Activated B cell treated with CpG ODN at 0.5 μM for 24 hours (primary cell): ENCODE results near the gene CPA2. TPM values are rescaled to one million over a fixed set of nuclear protein-coding genes. Genes with fewer than 3 reads are reported as not detected.
A peak's percentile ranks its signal among the peaks of the same experiment; 100 is the strongest.

Source experiments
- ATAC-seq: fragments of 200-7000 bp; cut with Tn5 transposase; one replicate; pipeline ENCODE4 v1.10.0; 2021; ENCODE audit warnings: low read depth, mild to moderate bottlenecking, moderate library complexity
- CTCF ChIA-PET: fragments of 350-600 bp; sonication (Branson Sonifier 250); formaldehyde crosslinking; loops from one replicate; lab custom pipeline; 2021; ENCODE audit warnings: antibody characterized with exemption; lab: Charles Lee
- POLR2A ChIA-PET: fragments of 350-600 bp; sonication (Branson Sonifier 250); formaldehyde crosslinking; loops from one replicate; lab custom pipeline; 2021; ENCODE audit warnings: antibody characterized with exemption; lab: Charles Lee
- DNase-seq: peaks from one replicate; pipeline ENCODE4 v3.0.0; 2022
- H3K27ac Mint-ChIP-seq: one replicate; pipeline ENCODE4 v1.8.0; 2020; ENCODE audit warnings: mixed read lengths
- H3K27me3 Mint-ChIP-seq: one replicate; pipeline ENCODE4 v1.8.0; 2021; ENCODE audit warnings: mixed read lengths
- H3K36me3 Mint-ChIP-seq: one replicate; pipeline ENCODE4 v1.8.0; 2021; ENCODE audit warnings: low read depth, mixed read lengths
- H3K4me1 Mint-ChIP-seq: one replicate; pipeline ENCODE4 v1.8.0; 2021; ENCODE audit warnings: mixed read lengths
- H3K4me3 Mint-ChIP-seq: one replicate; pipeline ENCODE4 v1.8.0; 2020; ENCODE audit warnings: mild to moderate bottlenecking, mixed read lengths
- H3K9me3 Mint-ChIP-seq: one replicate; pipeline ENCODE4 v1.8.0; 2020; ENCODE audit warnings: mixed read lengths
- intact Hi-C: fragments of 100-400 bp; cut with micrococcal nuclease; formaldehyde crosslinking; loops from one replicate; pipeline ENCODE4 v1.15.1; 2024
- total RNA-seq: library from RNA; stranded (reverse); gene quantifications from 2 replicates; pipeline ENCODE4 v1.2.3, GENCODE V29; 2022
- TF ChIP-seq, protein P1 (sequence below): fragments of 200-600 bp; IDR thresholded peaks from one replicate; pipeline ENCODE4 v1.8.0; 2022; ENCODE audit warnings: antibody characterized with exemption, mild to moderate bottlenecking

The CPA2 gene
- total RNA-seq, 1 donor from 2014 or later: not detected

DNA sequence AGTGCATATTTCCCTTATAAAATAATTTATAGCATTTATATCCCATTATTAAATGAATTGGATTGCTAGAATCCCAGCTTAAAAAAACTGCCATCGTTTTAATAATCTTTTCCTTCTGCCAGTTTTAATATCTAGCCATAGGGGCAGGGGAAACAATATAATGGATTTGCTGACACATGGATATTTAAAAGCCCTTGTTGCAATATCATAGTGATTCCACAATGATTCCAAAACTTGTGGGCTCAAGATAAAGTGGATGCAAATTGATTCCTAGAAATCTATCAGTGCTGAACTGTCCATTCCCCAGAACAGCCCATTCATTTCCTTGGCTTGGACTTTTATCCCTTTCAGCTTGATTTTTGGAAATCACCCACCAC, 2.6 kb downstream of the CPA2 start:
- intact Hi-C loops: no loop called here
- DNase-seq (no peak), ATAC-seq (no peak)
- TF ChIP-seq, protein P1, sequence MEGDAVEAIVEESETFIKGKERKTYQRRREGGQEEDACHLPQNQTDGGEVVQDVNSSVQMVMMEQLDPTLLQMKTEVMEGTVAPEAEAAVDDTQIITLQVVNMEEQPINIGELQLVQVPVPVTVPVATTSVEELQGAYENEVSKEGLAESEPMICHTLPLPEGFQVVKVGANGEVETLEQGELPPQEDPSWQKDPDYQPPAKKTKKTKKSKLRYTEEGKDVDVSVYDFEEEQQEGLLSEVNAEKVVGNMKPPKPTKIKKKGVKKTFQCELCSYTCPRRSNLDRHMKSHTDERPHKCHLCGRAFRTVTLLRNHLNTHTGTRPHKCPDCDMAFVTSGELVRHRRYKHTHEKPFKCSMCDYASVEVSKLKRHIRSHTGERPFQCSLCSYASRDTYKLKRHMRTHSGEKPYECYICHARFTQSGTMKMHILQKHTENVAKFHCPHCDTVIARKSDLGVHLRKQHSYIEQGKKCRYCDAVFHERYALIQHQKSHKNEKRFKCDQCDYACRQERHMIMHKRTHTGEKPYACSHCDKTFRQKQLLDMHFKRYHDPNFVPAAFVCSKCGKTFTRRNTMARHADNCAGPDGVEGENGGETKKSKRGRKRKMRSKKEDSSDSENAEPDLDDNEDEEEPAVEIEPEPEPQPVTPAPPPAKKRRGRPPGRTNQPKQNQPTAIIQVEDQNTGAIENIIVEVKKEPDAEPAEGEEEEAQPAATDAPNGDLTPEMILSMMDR: no peak
- Mint-ChIP-seq H3K36me3 (no peaks in the 10 kb centered on the region), H3K4me1 (peaks cover 2% of the 10 kb centered on the region), H3K27me3 (peaks cover 25% of the 10 kb centered on the region), H3K9me3 (no peaks in the 10 kb centered on the region), H3K27ac (no peak overlapping the region), H3K4me3 (no peak overlapping the region)
- ChIA-PET CTCF (no interaction called here), POLR2A (no interaction called here)

DNA sequence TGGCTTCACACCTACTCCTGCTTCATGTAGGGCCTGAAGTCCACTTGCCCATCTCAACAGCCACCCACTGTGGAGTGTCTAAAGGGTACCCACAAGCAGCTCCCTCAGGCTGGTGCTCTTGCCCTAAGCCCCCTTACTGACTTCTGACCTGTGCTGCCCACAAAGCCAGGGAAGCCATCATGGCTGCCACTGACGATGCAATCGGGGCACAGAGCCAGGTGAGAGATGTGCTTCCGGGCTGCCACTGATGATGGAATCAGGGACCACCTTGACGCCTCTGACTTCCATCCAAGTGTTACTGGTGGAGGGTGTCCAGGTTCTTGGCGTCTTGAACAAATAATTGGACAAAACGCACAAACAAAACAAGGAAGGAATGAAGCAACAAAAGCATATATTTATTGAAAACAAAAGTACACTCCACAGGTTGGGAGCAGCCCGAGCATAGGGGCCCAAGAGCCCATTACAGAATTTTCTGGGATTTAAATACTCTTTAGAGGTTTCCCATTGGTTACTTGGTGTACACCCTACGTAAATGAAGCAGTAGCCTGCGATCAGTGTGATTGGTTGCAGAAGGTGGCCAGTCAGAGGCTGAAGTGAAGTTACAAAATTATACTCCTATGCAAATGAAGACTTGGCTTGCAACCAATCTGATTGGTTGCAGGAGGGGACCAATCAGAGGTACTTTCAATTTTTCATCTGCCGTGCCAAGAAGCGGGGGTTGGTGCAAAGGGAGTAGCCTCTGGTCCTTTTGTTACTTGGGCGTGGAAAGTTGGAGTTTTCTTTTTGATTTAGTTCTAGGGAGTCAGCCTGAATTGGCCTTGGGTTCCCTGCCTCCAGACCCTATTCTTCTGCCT, 4.5 kb downstream of the CPA2 start:
- Mint-ChIP-seq H3K27me3 (peaks cover 32% of the 10 kb centered on the region), H3K4me1 (peaks cover 2% of the 10 kb centered on the region), H3K36me3 (no peaks in the 10 kb centered on the region), H3K27ac (no peak overlapping the region), H3K9me3 (no peaks in the 10 kb centered on the region), H3K4me3 (no peak overlapping the region)
- TF ChIP-seq, protein P1: no peak
- ATAC-seq (no peak), DNase-seq (no peak)
- CTCF ChIA-PET: no interaction called here
- POLR2A ChIA-PET: no interaction called here
- intact Hi-C loops: no loop called here

DNA sequence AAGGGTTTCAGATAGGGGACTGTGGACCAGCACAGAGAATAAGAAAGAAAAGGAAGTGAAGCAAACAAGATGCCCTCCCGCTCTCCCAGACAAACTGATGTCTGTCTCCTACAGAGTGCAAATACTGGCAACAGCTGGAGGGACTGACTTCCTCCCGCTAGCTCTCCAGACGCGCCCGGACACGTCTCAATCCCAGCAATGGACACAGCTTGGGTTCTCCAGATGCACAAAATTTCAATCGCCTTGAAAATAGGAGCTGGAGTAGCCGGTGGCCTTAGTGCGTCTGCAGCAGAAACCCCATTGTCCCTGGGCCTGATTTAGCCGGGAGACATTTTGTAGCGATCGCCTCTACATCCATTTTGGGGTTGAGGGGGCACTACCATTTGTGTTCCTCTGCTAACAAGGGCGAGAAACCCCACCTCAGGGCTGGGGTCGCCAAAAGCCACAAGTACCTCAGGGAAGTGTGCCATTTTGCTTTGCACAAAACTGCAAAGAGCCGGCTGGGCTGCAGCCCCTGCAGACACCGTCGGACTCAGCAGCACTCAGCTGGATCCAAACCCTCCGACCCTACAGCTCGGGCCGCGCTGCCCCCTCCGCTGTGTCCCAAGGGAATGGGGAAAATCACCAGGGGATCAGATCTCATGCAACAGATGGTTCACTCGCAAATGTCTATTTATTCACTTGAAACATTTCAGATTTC, 5.9 kb downstream of the CPA2 start:
- intact Hi-C loops: no loop called here
- TF ChIP-seq, protein P1: no peak
- POLR2A ChIA-PET: interaction anchor here (0.6 kb wide), 1 partner anchor 145 kb away, joined by 6 read pairs; no protein-coding TSS in a partner anchor
- H3K36me3 Mint-ChIP-seq: no peaks in the 10 kb centered on the region
- H3K4me1 Mint-ChIP-seq: peaks cover 2% of the 10 kb centered on the region
- H3K4me3 Mint-ChIP-seq: no peak overlapping the region
- ATAC-seq (no peak), DNase-seq (no peak)
- peaks cover 32% of the 10 kb centered on the region for H3K27me3 Mint-ChIP-seq
- H3K27ac Mint-ChIP-seq: no peak overlapping the region
- CTCF ChIA-PET: no interaction called here
- H3K9me3 Mint-ChIP-seq: no peaks in the 10 kb centered on the region

DNA sequence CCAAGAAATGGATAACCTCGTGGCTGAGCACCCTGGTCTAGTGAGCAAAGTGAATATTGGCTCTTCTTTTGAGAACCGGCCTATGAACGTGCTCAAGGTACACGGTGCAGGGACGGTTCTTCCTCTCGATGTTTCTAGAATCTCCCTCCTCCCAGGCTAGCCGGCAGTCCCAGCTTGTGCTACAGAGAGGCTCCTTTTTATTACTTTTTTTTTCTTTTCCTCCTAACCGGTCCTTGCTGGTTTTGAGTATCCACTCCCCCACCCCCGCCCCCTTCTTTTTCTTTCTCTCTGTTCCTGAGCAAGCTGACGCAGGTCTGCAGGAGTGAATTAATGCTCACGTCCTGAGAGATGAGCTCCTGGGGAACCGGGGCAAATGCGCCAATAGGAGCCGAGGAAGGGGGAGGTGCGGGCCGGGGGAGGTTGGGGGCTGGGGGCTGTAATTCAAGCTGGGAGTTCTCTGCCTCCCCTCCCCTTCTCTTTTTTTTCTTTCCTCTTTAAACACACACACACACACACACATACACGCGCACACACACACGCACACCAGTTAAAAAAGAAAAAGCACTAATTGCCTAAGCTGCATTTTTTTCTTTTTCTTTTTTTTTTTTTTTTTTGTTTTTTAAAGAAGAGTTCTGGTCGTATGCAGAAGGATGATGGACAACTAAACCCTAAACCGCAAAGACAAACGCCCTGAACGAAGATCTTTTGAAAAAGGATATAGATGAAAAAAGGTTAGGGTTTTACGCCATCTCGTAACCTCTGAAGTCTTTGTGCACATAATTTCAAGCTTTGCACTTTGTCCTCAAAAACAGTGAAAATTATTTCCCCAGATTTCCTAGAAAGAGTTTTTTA, 6.6 kb downstream of the CPA2 start:
- ChIA-PET POLR2A (interaction anchor here (0.6 kb wide), 1 partner anchor 146 kb away, joined by 6 read pairs; no protein-coding TSS in a partner anchor), CTCF (no interaction called here)
- TF ChIP-seq, protein P1: no peak
- peak overlapping the region; percentile 4 for H3K4me3 Mint-ChIP-seq
- peaks cover 32% of the 10 kb centered on the region for H3K27me3 Mint-ChIP-seq
- H3K36me3 Mint-ChIP-seq: no peaks in the 10 kb centered on the region
- no peak overlapping the region for H3K27ac Mint-ChIP-seq
- intact Hi-C loops: no loop called here
- ATAC-seq (no peak), DNase-seq (no peak)
- H3K9me3 Mint-ChIP-seq: no peaks in the 10 kb centered on the region
- H3K4me1 Mint-ChIP-seq: peaks cover 2% of the 10 kb centered on the region
